ENCODE measurements around the gene RASSF10.

Gene RASSF10

DNA sequence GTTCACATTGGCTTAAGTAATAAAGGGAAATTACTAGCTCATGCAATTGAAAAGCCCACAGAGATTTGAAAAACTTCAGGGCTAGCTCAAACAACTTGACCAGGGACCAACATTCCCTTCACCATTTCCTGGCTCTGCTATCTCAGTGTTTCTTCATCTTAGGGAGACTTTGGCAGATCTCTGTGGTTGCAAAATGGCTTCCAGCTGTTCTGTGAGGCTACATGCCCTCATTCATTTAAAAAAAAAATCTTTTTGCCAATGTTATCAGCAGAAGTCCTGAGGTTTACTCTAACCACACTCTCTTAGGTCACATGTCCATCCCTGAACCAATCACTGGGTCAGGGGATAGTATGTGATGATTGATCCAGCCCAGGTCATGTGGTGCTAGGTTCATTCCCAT lies 13.9 kb upstream of the RASSF10 start:
- peak; percentile 77 for DNase-seq

DNA sequence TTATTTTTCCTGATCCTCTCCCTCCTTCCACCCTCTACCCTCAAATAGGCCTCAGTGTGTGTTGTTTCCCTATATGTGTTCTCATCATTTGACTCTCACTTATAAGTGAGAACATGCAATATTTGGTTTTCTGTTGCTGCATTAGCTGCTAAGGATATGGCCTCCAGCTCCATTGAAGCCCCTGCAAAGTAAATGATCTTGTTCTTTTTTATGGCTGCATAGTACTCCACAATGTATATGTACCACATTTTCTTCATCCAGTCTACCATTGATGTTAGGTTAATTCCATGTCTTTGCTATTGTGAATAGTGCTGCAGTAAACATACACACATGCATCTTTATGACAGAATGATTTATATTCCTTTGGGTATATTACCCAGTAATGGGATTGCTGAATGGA lies 13.3 kb upstream of the RASSF10 start:
- DNase-seq: no peak

DNA sequence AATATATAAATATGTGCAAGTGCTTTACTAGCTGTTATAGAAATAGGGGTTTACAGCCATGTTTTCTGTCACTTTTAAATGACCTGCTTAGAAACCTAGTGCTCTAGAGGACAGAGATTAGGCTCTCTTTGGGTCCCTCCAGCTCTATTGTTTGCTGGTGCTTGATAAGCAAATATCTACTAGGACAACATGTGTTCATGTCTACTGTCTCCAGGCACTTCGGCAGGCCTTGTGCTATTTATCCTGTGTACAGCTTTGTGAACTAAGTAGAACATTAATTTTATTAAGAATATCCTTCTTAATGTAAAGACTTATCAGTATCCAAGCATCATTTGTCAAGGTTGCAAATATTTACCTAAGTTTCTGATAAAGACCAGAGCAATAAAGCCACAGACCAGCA lies 11.9 kb upstream of the RASSF10 start:
- no peak for DNase-seq

DNA sequence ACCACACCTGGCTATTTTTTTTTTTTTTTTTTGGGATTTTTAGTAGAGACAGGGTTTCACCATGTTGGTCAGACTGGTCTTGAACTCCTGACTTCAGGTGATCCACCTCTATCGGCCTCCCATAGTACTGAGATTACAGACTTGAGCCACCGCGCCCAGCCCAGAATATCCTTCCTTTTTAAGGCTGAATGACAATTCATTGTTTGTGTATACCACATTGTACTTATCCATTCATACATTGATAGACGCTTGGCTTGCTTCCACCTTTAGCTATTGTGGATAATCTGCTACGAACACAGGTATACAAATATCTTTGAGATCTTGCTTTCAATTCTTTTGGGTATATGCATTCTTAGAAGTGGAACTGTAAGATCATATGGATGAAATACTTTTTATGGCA lies 10.8 kb upstream of the RASSF10 start:
- no peak for DNase-seq

DNA sequence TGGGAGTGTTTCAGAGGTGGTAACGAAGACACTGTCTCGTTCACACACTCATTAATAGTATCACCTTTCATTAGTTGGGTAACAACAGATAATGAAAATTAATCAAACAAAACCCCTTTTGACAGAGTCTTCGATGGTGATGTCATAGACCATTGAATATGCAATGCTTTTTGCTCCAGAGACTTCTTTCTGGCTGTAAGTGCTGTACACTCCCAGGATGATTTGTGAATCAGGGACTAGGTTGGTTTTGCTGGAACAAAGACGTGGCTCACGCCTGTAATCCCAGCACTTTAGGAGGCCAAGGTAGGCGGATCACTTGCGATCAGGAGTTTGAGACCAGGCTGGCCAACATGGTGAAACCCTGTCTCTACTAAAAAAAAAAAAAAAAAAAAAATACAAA lies 9.5 kb upstream of the RASSF10 start:
- DNase-seq: no peak

DNA sequence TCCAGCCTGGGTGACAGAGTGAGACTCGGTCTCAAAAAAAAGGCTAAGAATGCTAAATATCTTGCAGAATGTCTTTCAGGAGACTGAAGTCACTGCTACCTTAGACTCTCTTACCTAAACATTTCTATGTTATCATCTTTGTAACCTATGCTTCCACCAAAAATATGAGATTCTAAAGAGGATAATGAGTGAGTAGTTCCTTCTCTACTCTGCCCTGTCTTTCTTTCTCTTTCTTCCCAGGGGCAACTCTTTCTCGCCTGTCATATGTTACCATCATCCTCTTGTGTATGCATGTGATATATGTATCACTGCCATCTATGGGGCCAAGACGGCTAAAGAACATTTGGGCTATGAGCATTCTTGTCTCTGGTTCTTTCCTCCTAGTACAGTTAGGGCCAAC lies 9.0 kb upstream of the RASSF10 start:
- no peak for DNase-seq

DNA sequence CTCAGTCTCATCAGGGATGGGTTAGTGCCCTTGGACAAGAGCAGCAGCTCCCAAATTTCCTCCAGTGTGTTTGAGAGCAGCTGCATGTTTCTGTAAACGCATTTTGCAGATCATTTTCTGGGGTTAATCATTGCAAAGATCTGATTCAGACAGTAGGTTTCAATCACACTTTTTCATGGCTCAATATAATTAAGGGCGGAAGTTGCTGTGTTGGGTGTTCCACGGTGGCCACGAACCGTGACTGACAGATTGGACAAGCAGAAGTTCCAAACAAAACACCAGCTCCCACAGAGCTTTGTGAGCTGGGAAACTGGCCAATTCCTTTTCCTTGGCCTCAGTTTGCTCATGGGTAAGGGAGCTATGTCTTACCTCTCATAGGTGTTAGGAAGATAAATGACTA lies 8.4 kb upstream of the RASSF10 start:
- no peak for DNase-seq

DNA sequence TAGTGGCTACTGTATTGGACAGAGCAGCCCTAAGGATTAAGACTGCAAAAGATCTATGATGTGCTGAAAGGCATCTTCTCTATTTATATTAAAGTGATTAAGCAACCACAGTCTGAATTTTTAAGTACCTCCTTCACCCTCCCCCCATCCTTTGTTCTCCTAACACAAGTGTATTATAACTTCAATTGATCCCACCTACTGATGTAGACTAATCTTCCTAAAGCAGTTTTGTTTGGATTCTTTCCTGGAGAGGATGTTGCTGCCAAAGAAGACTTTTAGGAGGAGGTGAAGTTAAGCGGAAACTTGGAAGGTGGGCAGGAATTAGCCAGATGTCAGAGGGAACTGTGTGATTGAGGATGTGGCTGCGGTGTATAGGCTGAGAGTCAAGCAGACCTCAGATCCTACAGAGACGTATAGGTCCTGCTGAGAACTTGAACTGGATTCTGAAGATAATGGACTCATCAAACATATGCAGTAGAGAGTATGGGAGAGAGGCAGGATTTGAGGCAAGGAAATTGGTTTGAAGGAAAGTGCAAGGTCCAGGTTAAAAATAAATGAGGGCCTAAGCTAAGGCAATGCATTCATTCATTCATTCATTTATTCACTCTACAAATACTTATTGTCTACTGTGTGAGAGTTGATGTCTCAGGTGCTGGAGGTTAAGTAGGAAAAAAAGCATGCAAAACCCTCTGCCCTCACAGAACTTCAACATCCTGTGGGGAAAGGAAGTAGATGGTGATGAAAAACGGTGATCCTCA lies 5.2 kb upstream of the RASSF10 start:
- DNase-seq: no peak

DNA sequence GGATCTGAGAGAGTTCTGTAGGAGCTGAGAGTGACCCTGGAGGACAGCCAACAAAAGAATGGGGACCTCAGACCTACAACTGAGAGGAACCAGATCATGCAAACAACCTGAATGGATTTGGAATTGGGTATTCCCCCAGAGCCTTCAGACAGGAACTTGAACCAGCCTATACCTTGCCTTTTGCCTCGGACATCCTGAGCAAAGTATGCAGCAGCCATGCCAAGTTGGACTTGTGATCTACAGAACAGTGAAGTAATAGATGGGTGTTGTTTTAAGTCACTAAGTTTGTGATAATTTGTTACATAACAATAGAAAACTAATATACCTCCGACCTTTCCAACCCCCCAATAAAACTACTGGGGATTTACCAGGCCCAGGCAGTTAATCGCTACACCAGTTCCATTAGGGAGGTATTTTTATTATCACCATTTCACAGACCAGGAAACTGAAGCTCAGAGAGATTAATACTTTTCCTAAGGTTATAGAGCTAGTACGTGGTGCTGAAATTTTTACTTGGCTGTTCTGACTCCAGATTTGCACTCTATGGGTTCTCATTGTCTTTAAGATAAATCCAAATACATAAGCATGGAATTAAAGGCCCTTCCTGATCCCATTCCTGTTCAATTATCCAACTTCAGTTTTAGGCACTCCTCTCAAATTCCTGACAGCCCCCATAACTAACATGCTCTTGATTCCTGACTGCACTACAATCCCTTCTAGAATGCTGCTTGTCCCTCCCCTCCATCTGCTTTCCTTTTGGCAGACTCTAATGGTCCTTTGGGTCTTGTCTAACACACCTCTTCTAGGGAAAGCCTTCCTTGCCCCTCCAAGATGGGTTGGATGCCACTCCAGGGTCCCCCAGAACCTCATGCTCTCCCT lies 1.7 kb upstream of the RASSF10 start:
- DNase-seq: no peak

DNA sequence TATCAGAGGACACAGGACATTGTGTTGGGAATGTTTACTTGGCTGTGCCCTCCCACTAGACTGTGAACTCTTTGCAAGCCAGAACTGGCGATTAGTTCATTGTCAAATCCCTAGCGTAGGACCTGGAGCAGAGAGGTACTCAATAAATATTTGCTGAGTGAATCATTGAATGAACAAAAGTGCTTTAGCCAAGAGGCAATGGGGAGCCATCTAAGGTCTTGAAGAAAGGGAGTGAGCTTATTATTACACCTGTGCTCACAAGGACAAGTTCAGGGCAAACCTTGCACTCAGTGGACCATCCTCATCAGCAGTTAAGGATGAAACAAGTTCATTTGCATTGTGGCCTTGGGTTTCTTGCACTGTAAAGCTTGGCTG lies 1.1 kb upstream of the RASSF10 start:
- no peak for DNase-seq

DNA sequence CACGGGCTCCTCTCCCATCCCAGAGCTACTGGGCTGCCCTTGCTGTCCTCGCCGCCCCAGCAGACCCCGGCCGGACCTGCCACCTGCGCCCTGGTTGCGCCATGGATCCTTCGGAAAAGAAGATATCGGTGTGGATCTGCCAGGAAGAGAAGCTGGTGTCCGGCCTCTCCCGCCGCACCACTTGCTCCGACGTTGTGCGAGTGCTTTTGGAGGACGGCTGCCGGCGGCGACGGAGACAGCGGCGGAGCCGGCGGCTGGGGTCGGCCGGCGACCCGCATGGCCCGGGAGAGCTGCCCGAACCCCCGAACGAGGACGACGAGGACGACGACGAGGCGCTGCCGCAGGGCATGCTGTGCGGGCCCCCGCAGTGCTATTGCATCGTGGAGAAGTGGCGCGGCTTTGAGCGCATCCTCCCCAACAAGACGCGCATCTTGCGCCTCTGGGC lies 382 bp downstream of the RASSF10 start:
- no peak for DNase-seq

DNA sequence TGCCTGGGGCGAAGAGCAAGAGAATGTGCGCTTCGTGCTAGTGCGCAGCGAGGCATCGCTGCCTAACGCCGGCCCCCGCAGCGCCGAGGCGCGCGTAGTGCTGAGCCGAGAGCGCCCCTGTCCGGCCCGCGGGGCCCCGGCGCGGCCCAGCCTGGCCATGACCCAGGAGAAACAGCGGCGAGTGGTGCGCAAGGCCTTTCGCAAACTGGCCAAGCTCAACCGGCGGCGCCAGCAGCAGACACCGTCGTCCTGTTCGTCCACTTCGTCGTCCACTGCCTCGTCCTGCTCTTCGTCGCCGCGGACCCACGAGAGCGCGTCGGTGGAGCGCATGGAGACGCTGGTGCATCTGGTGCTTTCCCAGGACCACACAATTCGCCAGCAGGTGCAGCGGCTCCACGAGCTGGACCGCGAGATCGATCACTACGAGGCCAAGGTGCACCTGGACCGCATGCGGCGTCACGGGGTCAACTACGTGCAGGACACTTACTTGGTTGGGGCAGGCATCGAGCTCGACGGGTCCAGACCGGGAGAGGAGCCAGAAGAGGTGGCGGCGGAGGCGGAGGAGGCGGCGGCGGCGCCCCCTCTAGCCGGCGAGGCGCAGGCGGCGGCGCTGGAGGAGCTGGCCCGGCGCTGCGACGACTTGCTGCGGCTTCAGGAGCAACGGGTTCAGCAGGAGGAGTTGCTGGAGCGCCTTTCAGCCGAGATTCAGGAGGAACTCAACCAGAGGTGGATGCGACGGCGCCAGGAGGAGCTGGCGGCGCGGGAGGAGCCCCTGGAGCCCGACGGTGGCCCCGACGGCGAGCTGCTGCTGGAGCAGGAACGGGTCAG lies 1.0 kb downstream of the RASSF10 start:
- no peak for DNase-seq

DNA sequence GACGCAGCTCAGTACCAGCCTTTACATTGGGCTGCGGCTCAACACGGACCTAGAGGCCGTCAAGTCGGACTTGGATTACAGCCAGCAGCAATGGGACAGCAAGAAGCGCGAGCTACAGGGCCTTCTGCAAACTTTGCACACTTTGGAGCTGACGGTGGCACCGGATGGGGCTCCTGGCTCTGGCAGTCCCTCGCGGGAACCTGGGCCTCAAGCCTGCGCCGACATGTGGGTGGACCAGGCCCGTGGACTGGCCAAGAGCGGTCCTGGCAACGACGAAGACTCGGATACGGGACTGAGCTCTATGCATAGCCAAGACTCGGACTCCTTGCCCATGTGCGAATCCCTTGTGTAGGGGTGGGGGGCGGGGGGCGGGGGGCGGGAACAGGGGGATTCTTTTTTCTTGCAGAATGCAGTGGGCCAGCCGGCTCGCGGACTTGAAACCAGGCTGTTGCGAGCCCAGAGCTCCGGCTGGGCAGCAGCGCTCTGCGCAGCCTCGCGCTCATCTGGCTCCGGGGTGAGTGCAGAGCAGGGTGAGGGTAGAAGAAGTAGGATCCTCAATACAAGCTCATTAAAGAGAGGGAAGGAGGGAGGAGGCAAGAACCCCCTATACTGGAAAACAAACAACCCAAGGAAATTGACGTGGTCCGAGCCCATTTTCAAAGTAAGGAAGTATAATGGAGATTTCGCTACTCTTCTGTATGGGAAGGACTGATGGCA lies 1.8 kb downstream of the RASSF10 start:
- no peak for DNase-seq

DNA sequence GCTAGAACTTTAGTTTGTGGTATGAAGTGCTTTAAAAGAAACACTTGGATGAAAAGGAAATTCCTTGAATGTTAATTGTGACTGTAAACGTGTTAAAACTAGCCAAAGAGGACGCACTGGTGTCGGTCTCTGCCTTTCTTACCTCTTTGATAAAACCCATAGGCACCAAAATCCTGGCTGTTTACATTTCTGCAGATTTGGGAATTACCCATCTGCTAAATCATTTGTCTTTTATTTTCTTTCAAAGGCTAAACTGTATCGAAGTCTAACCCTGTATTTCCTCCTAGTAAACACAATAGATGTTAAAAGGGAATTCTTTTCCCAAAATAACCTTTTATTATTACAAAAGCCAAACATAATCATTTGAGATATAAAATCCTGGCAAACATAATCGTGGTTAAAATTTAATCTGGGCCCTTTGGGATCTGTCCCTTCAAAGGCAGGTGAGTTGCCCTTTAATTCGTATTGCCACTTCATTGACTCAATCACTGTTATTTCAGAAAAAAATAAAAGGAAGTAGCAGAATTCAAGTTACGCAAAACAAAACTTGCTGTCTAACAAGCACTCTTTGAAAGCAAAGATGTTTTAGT lies 2.4 kb downstream of the RASSF10 start:
- no peak for DNase-seq

DNA sequence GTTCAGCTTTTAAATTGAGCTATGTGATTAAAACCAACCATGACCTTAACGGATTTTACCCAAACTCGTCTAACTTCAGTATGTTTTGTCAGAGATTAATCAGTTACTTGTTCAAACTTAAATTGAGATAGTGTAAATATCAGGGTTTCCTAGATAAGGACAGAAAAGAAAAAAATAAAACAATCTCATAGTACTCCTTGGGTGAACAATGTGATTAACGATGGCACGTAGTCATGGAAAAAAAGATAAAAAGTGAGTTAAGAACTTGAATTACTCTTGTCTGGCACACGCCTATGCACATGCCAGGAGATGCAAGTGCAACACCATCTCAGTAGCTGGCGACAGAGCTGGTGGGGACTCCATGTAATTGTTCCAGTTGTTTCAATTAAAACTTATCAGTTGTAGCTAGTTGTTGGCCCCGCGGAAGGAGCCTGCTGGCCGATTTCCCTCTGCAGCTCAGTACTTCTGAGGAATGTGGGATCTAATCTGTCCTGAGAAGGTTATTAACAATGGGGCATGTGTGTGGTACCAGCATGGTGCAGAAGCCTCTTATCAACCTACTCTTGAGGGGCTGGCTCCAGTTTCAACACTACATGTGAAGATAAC lies 3.0 kb downstream of the RASSF10 start:
- DNase-seq: no peak

DNA sequence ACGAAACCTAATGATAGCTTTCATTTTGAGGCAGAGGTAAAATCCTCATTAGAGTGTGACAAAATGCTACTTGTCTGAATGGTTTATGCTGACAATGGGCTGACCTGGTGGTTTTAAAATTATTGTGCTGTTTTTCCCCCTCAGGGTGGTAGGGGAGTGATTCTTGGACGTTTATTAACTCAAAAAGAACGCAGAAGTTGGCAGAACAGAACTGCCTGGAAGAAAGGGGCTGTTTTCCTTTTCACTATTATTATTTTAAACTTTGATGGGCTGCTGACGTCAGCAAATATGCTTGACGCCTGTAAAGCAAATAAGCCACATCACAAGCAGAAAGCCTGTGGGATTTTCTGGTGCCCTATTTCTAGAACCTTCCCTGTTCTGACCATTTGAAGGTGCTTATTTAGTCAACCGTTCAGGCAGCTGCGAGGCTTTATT lies 4.0 kb downstream of the RASSF10 start:
- DNase-seq: no peak

DNA sequence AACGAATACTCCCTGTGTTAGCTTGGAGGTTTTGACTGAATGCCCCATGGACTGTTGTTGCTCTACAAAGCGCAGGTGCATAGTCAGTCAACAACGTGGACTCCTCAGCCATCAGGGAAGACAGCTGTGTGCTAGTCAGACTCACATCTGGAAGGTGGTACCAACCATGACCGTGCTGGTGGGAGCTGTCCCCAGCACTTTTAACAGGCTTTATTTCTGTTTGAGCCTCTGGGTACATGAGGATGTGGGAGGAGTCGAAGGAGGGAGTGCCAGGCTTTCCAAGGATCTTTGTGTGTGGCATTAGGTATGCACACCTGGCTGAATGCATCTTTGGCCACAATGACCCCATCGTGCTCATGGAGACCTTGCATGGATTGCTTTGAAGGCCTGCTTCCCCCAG lies 6.6 kb downstream of the RASSF10 start:
- DNase-seq: no peak

DNA sequence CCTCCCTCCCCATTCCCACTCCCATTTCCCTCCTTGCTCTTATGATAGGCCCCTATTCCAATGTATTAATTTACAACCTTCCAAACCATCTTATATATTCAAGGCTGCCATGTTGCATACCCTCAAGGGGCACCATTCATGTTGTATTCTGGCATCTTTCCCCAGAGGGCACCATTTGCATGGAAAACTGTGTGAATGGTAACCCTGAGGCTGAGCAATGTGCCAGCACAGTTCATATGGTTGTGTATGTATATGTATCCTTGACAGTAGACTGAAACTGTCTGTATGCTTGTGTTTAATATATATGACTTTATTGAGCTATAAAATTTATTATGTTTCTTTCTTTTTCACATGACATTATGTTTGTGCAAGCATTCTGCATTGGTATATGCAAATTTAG lies 7.3 kb downstream of the RASSF10 start:
- peak; percentile 12 for DNase-seq

DNA sequence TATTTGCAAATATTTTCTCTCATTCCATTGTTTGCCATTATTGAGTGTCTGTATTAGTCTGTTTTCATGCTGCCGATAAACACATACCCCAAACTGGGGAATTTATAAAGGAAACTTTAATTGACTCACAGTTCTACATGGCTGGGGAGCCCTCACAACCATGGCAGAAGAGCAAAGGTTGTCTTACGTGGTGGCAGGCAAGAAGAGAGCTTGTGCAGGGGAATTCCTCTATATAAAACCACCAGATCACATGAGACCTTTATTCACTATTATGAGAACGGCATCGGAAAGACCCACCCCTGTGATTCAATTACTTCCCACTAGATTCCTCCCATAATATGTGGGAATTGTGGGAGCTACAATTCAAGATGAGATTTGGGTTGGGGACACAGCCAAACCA lies 10.2 kb downstream of the RASSF10 start:
- no peak for DNase-seq

DNA sequence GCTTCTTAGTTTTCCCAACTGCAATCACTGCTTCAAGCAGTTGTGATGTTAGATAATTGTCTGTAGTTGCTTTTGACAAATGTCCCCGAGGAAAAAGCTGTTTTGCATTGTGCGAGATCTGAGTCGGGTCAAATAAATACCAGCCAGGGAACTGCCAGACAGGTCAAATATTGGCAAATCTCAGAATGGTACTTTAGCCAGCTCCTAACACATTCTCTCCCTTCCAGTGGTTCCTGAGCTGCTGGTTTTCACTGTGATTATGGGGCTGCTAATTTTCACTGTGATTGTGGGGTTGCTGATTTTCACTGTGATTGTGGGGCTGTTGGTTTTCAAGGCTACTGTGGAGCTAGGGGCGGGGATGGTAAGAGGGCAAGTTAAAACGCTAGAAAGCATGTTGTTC lies 14.3 kb downstream of the RASSF10 start:
- DNase-seq: no peak

DNA sequence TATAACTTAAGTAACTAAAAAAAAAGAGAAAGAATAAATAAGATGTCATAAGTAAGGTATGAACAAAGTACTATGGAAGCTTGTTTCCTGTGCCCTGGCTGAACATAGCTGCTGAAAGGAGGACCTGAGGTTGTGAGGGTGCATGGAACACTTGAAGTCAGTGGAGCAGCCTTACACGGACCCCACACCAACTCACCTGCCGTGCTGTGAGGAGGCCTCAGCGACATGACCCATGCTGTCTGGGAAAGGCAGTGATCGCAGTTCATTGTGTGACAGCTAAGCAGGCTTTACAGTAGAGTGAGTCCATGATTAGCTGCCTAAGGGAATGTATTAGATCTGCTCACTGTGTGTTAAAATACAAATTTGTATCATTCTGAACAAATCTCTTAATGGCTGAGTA lies 17.6 kb downstream of the RASSF10 start:
- no peak for DNase-seq

DNA sequence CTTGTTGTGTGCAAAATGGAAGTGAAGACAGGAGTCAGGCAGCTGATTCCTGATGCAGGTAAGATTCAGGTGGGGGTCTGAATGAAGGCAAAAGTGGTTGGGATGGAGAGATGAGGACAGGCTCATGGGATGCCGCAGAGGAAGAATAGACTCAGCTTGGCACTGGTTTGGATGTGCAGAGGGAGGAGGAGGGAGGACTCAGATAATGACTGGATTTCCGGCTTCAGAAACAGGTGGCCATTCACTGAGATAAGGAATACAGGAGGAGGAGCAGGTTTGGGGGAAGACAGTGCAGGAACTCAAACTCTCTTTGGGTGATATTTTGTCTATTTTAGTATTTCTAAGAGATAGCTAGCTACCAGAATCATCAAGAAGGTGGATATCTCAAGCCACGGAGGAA lies 19.2 kb downstream of the RASSF10 start:
- DNase-seq: no peak

Measured in OCI-M1 (cell line).